Prostate gland (tissue), 2 donors: ENCODE measurements around the gene RIOK3.
A peak's percentile ranks its signal among the peaks of the same experiment; 100 is the strongest.

Source experiments
- POLR2AphosphoS5 ChIP-seq: sonication (generic); formaldehyde crosslinking; IDR thresholded peaks from one replicate; pipeline ENCODE4 v1.6.1; 2017; ENCODE audit warnings: antibody characterized with exemption
- TF ChIP-seq, protein P1 (sequence below), 4 experiments: fragments of 200-600 bp in 2 of 4; fragments of 450-650 bp in 2 of 4; sonication (generic) in 2 of 4; IDR thresholded peaks; 1 replicate in 3 of 4; 2 replicates in 1 of 4; pipeline ENCODE4 v1.5.1; 2016 to 2019; ENCODE audit warnings: antibody characterized with exemption in 4 of 4, mild to moderate bottlenecking in 2 of 4, moderate library complexity in 2 of 4

- TF ChIP-seq, protein P1, sequence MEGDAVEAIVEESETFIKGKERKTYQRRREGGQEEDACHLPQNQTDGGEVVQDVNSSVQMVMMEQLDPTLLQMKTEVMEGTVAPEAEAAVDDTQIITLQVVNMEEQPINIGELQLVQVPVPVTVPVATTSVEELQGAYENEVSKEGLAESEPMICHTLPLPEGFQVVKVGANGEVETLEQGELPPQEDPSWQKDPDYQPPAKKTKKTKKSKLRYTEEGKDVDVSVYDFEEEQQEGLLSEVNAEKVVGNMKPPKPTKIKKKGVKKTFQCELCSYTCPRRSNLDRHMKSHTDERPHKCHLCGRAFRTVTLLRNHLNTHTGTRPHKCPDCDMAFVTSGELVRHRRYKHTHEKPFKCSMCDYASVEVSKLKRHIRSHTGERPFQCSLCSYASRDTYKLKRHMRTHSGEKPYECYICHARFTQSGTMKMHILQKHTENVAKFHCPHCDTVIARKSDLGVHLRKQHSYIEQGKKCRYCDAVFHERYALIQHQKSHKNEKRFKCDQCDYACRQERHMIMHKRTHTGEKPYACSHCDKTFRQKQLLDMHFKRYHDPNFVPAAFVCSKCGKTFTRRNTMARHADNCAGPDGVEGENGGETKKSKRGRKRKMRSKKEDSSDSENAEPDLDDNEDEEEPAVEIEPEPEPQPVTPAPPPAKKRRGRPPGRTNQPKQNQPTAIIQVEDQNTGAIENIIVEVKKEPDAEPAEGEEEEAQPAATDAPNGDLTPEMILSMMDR (IDR thresholded peaks at IDR 0.05) = peak in 1 of 4 experiments; percentile 27
- TF ChIP-seq POLR2AphosphoS5 = peak; percentile 93
Observed at GRCh38 chr18:23452728-23453679, at the start of gene RIOK3.
